GM12874 (cell line): ENCODE measurements around the gene SNAPIN.
A peak's percentile ranks its signal among the peaks of the same experiment; 100 is the strongest.

Experiments
- TF ChIP-seq, protein P1 (sequence below): IDR thresholded peaks from 2 replicates; pipeline ENCODE4 v1.5.1; 2011; ENCODE audit warnings: low read depth, mild to moderate bottlenecking, control low read depth, low read length, moderate library complexity; ENCODE audit not compliant: insufficient read depth

The SNAPIN gene

GRCh38 chr1:153617663-153618062 lies 40.8 kb upstream of the SNAPIN start:
- TF ChIP-seq, protein P1, sequence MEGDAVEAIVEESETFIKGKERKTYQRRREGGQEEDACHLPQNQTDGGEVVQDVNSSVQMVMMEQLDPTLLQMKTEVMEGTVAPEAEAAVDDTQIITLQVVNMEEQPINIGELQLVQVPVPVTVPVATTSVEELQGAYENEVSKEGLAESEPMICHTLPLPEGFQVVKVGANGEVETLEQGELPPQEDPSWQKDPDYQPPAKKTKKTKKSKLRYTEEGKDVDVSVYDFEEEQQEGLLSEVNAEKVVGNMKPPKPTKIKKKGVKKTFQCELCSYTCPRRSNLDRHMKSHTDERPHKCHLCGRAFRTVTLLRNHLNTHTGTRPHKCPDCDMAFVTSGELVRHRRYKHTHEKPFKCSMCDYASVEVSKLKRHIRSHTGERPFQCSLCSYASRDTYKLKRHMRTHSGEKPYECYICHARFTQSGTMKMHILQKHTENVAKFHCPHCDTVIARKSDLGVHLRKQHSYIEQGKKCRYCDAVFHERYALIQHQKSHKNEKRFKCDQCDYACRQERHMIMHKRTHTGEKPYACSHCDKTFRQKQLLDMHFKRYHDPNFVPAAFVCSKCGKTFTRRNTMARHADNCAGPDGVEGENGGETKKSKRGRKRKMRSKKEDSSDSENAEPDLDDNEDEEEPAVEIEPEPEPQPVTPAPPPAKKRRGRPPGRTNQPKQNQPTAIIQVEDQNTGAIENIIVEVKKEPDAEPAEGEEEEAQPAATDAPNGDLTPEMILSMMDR: no peak

DNA sequence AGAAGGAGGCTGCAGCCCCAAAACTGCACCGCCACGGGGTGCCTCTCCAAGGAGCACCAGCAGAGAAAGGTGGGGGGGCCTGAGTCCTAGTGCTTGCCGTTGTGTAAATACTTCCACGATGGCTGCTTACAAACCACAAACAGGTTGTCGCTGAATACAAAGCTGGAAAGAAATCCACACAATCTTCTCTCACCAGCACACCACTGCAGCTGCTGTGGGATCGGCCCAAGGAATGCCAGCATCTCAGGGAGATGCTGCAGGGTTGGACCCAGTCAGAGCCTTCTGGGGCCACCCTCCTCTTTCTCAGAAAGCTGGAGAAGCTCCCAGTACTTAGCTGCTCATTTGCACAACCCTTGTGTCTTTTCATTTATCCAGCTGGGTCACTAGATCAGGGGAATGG lies 39.3 kb upstream of the SNAPIN start:
- TF ChIP-seq, protein P1: no peak

- TF ChIP-seq, protein P1: no peak
Observed at GRCh38 chr1:153623101-153623500, 35.4 kb upstream of the SNAPIN start.

GRCh38 chr1:153624965-153625611 lies 33.4 kb upstream of the SNAPIN start:
- TF ChIP-seq, protein P1: no peak

DNA sequence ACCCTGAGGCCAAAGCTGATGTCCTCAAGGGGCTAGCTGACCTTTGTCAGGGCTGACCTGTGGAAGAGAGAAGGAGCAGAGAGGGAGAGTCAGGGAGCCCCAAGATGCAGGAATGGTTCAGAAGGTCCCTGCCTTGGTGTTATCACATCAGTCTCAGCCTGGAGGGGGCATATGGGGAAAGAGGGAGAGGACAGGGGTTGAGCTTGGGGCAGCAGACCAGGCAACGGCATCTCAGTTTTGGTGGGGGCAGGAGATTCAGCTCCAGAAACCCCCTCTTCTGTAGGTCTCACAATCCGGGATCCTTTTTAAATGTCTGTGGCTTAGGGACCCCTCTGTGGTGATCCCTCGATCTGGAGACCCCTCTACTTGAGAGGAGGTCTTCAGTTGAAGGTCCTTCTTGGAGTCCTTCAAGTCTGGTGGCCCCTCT lies 32.0 kb upstream of the SNAPIN start:
- TF ChIP-seq, protein P1: no peak

DNA sequence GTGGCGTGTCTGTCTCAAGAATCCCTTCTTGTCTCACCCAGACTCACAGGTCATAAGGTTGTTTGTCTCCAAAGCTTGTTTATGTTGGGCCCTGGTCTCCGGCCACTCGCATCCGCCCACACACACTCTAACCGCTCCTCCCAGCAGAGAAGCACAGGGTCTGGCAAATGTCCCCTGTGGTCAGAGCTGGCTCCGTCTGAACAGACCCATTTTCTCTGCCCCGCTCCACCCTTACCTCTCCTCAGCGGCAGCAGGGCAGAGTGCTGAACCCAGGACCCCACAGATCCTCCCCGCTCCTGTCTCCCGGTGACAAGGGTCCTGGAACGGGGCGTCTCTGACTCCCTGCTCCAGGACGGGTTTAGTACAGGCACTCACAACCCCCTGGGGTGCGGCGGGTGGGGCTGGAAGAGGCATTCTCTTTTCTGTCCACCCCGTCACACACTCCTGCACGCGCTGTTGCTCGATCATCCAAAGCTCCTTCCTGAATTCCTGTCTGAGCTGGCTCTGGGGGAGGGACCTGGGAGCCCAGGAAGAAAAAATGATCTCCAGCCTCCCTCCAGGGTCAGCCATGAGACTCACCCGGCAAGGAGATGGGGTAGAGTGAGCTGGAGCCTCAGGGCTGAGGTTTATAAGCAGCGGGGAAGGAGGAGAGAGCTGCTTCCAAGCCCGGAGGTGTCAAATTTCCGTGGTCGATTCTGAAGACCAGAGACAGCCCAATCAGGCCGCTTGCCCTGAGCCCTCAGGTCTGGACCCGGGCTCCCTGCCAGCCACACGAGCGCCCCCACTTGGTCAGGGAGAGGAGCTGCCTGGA lies 31.4 kb upstream of the SNAPIN start, which contains the start of gene S100A13:
Gene S100A13, minus strand, starts transcription at position 602 of the 811 bp plus-strand sequence. CDS start 1,033 bp downstream, outside the sequence.
- TF ChIP-seq, protein P1: peak; percentile 51; the same call in 1 of the 2 replicates
